Adrenal gland (tissue), 12 donors: ENCODE measurements around the gene BPI. TPM values are rescaled to one million over a fixed set of nuclear protein-coding genes. Genes with fewer than 3 reads are reported as not detected.
"Not testable (repeated sequence)": the region's sequence is repeated elsewhere in the genome, so short reads cannot be mapped to it uniquely, and the experiment has no call there.

Source experiments
- DNase-seq, 7 donors: peaks; one replicate each; pipeline ENCODE4 v3.0.0-alpha.2; 2019 to 2020
- H3K27ac ChIP-seq, 5 donors: fragments of 200-600 bp; sonication (generic) in 4 of 5; 1 replicate in 3 of 5; 2 replicates in 2 of 5; pipeline versions ENCODE4 v1.5.1 to v1.8.0; 2016 to 2020; ENCODE audit warnings: mild to moderate bottlenecking in 1 of 5
- H3K27me3 ChIP-seq: fragments of 200-600 bp; 2 replicates; pipeline ENCODE4 v1.8.0; 2021
- H3K36me3 ChIP-seq, 2 donors: fragments of 200-600 bp; replicated peaks in 1 of 2; 1 replicate in 1 of 2; 2 replicates in 1 of 2; pipeline versions ENCODE4 v1.5.1 to v1.8.0; 2018 to 2022
- H3K4me1 ChIP-seq, 2 donors: fragments of 200-600 bp; replicated peaks in 1 of 2; 1 replicate in 1 of 2; 2 replicates in 1 of 2; pipeline versions ENCODE4 v1.5.1 to v1.8.0; 2018 to 2021
- H3K4me3 ChIP-seq, 4 donors: fragments of 200-600 bp; sonication (generic) in 3 of 4; one replicate each; pipeline ENCODE4 v1.5.1; 2016 to 2018
- H3K9me3 ChIP-seq, 3 donors: fragments of 200-600 bp; sonication (generic) in 1 of 3; replicated peaks in 1 of 3; 1 replicate in 2 of 3; 2 replicates in 1 of 3; pipeline versions ENCODE4 v1.5.1 to v1.8.0; 2016 to 2021
- CTCF ChIP-seq, 6 experiments: fragments of 450-650 bp in 4 of 6; fragments of 200-600 bp in 2 of 6; sonication (generic) in 1 of 6; IDR thresholded peaks; 1 replicate in 5 of 6; 2 replicates in 1 of 6; pipeline versions ENCODE4 v1.5.1 to v1.8.0; 2016 to 2021; ENCODE audit warnings: antibody characterized with exemption in 6 of 6, mild to moderate bottlenecking in 2 of 6, moderate library complexity in 1 of 6
- POLR2A ChIP-seq, 2 donors: fragments of 450-650 bp; IDR thresholded peaks; one replicate each; pipeline ENCODE4 v1.6.1; 2017; ENCODE audit warnings: antibody characterized with exemption in 2 of 2, mild to moderate bottlenecking in 2 of 2, moderate library complexity in 1 of 2
- WGBS, 4 donors: extraction: QIAGEN DNeasy Blood & Tissue Kit in 2 of 4; methylation state at CpG; one replicate each; pipeline versions ENCODE4 v1.1.5 to v1.1.7; 2013 to 2017; 5-methylcytosine and 5-hydroxymethylcytosine counted together
- intact Hi-C, 2 donors: fragments of 100-400 bp; cut with DNase I; formaldehyde crosslinking; loops; one replicate each; pipeline versions ENCODE4 v1.14.1 to v1.15.0; 2022 to 2023
- polyA plus RNA-seq, 3 donors: library from polyadenylated mRNA; stranded (reverse); fragments of 200-250 nt in 2 of 3; fragments of 350-450 nt in 1 of 3; fragmentation: Illumina TruSeq in 1 of 3; extraction: RNeasy Lipid Tissue Mini Kit (QIAGEN cat#74804) in 1 of 3; gene quantifications; one replicate each; pipeline ENCODE4 v1.2.3, GENCODE V29; 2013 to 2014
- total RNA-seq, 9 donors: library from RNA; depleted of rRNA in 4 of 9; stranded (reverse); fragments of >200 nt in 4 of 9; fragments of 120-200 nt in 1 of 9; fragmentation: NEBNext Ultra II Directional in 1 of 9; extraction: Animal tissue kit (Norgen Biotek cat#: 25700) in 1 of 9; gene quantifications; one replicate each; pipeline versions ENCODE4 v1.1.0 to v1.2.4, GENCODE V29; 2013 to 2023
- donor health status: healthy with polysubstance abuse.
- donor health status: Bipolar disorder and iron deficiency.
- donor health status: DM: yes; HTN: yes; CAD: no.
- donor health status: DM: no; HTN: no; CAD: no.
- donor health status: DM: no; HTN: no; CAD: no.
- donor health status: DM: yes; HTN: yes; CAD: no.

BPI gene
- total and polyA plus RNA-seq, 12 donors, result 0.13 to 0.74 (median 0.21) TPM; not detected in 2

- no peak overlapping the region for H3K4me3 ChIP-seq
- H3K9me3 ChIP-seq, result no peaks in the 10 kb centered on the region
- H3K27ac ChIP-seq, result peak overlapping the region in 1 of 5 donors; percentile 90
- intact Hi-C loops, result no loop called here
- H3K4me1 ChIP-seq, result no peaks in the 10 kb centered on the region
- H3K36me3 ChIP-seq, result no peaks in the 10 kb centered on the region
- TF ChIP-seq POLR2A (IDR thresholded peaks at IDR 0.05), result no peak
- no peak for TF ChIP-seq CTCF (IDR thresholded peaks at IDR 0.05)
- DNase-seq, result no peak
- WGBS, 4 donors, result 42 to 67% (median 58%) methylated on average over 5 of the region's 5 CpGs
- no peaks in the 10 kb centered on the region for H3K27me3 ChIP-seq
Measured at GRCh38 chr20:38373898-38374297, 69.9 kb downstream of the BPI start.

- no peaks in the 10 kb centered on the region for H3K36me3 ChIP-seq
- no peak overlapping the region for H3K27ac ChIP-seq
- whole genome bisulfite sequencing, 4 donors, result 82 to 84% (median 84%) methylated on average over 11 of the region's 11 CpGs
- intact Hi-C loops, result no loop called here
- TF ChIP-seq POLR2A (IDR thresholded peaks at IDR 0.05) (no peak), CTCF (IDR thresholded peaks at IDR 0.05) (no peak)
- no peak for DNase-seq
- H3K4me1 ChIP-seq, result no peaks in the 10 kb centered on the region
- no peaks in the 10 kb centered on the region for H3K27me3 ChIP-seq
- no peak overlapping the region for H3K4me3 ChIP-seq
- H3K9me3 ChIP-seq, result no peaks in the 10 kb centered on the region
Measured at GRCh38 chr20:38377039-38377685, 73.2 kb downstream of the BPI start.

- H3K4me1 ChIP-seq, H3K36me3 ChIP-seq, H3K27ac ChIP-seq, intact Hi-C loops, H3K4me3 ChIP-seq, H3K9me3 ChIP-seq, H3K27me3 ChIP-seq, DNase-seq: not testable (repeated sequence)
- WGBS, 4 donors, result 76 to 88% methylated on average over 2 to 5 of the region's 5 CpGs; no CpG with 5 or more reads in 2 of the 4 donors
Measured at GRCh38 chr20:38377838-38378237, 73.9 kb downstream of the BPI start.

- Histone ChIP-seq H3K27ac (no peak overlapping the region), H3K4me1 (no peaks in the 10 kb centered on the region), H3K4me3 (no peak overlapping the region), H3K9me3 (no peaks in the 10 kb centered on the region), H3K36me3 (no peaks in the 10 kb centered on the region), H3K27me3 (no peaks in the 10 kb centered on the region)
- intact Hi-C loops, result no loop called here
- no peak for DNase-seq
- 81 to 92% (median 86%) methylated on average over 4 of the region's 4 CpGs for WGBS, 4 donors
- TF ChIP-seq POLR2A (IDR thresholded peaks at IDR 0.05), result no peak
- no peak for TF ChIP-seq CTCF (IDR thresholded peaks at IDR 0.05)
Measured at GRCh38 chr20:38383147-38383546, 79.2 kb downstream of the BPI start.

- 71 to 79% (median 75%) methylated on average over 8 of the region's 8 CpGs for WGBS, 4 donors
- TF ChIP-seq CTCF (IDR thresholded peaks at IDR 0.05), result no peak
- TF ChIP-seq POLR2A (IDR thresholded peaks at IDR 0.05), result no peak
- H3K36me3 ChIP-seq, result no peaks in the 10 kb centered on the region
- intact Hi-C loops, result no loop called here
- H3K4me3 ChIP-seq, result no peak overlapping the region
- no peaks in the 10 kb centered on the region for H3K4me1 ChIP-seq
- no peak for DNase-seq
- no peak overlapping the region for H3K27ac ChIP-seq
- H3K27me3 ChIP-seq, result no peaks in the 10 kb centered on the region
- H3K9me3 ChIP-seq, result no peaks in the 10 kb centered on the region
Measured at GRCh38 chr20:38386004-38386403, 82.0 kb downstream of the BPI start.
